GM18907 (cell line): ENCODE measurements around the gene TP53.
"Not testable (repeated sequence)": the region's sequence is repeated elsewhere in the genome, so short reads cannot be mapped to it uniquely, and the experiment has no call there.

Experiments
- ATAC-seq: cut with Tn5 transposase; IDR thresholded peaks from one replicate; pipeline ENCODE4 v1.9.1; 2021; ENCODE audit warnings: mild to moderate bottlenecking, moderate library complexity; ENCODE audit not compliant: unreplicated experiment

Gene TP53

DNA sequence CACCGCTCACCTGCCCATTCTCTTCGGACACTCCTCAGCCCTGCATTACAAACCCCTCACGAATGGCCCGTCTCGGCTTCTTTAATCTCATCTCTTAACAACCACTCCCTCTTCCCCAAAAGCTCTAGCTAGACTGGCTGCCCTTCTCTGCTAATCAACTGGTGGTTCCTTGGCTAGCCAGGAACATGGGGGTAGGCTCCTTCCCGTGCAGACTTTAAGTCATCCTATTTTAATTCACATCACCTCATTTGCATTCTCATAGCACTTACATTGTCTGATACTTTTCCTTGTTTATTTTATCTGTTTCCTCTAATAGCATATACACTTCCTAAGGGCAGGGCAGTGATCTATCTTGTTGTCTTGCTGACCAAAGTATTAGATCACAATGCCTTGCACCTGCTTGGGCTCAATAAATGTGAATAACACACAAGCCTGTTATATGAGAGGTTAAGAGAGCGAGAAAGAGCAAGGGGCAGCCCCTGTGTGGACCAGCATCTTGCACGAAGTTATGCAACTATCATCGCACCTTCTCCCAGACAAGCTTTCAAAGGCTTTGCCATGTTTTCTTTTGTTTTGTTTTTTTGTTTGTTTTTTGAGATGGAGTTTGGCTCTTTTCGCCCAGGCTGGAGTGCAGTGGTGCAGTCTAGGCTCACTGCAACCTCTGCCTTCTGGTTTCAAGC lies 9.8 kb downstream of the TP53 start:
- no peak for ATAC-seq

GRCh38 chr17:7676533-7676932 lies 10.8 kb downstream of the TP53 start:
- no peak for ATAC-seq

DNA sequence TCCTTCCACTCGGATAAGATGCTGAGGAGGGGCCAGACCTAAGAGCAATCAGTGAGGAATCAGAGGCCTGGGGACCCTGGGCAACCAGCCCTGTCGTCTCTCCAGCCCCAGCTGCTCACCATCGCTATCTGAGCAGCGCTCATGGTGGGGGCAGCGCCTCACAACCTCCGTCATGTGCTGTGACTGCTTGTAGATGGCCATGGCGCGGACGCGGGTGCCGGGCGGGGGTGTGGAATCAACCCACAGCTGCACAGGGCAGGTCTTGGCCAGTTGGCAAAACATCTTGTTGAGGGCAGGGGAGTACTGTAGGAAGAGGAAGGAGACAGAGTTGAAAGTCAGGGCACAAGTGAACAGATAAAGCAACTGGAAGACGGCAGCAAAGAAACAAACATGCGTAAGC lies 12.4 kb downstream of the TP53 start:
- no peak for ATAC-seq

DNA sequence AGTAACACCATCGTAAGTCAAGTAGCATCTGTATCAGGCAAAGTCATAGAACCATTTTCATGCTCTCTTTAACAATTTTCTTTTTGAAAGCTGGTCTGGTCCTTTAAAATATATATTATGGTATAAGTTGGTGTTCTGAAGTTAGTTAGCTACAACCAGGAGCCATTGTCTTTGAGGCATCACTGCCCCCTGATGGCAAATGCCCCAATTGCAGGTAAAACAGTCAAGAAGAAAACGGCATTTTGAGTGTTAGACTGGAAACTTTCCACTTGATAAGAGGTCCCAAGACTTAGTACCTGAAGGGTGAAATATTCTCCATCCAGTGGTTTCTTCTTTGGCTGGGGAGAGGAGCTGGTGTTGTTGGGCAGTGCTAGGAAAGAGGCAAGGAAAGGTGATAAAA lies 14.1 kb downstream of the TP53 start:
- ATAC-seq: no peak

DNA sequence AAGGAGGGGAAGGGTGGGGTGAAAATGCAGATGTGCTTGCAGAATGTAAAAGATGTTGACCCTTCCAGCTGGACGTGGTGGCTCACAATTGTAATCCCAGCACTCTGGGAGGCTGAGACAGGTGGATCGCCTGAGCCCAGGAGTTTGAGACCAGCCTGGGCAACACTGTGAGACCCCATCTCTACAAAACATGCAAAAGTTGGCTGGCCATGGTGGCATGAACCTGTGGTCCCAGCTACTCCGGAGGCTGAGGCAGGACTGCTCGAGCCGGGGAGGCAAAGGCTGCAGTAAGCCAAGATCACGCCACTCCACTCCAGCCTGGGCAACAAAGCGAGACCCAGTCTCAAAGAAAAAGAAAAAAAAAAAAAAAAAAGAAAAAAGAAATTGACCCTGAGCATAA lies 18.8 kb downstream of the TP53 start:
- no peak for ATAC-seq

DNA sequence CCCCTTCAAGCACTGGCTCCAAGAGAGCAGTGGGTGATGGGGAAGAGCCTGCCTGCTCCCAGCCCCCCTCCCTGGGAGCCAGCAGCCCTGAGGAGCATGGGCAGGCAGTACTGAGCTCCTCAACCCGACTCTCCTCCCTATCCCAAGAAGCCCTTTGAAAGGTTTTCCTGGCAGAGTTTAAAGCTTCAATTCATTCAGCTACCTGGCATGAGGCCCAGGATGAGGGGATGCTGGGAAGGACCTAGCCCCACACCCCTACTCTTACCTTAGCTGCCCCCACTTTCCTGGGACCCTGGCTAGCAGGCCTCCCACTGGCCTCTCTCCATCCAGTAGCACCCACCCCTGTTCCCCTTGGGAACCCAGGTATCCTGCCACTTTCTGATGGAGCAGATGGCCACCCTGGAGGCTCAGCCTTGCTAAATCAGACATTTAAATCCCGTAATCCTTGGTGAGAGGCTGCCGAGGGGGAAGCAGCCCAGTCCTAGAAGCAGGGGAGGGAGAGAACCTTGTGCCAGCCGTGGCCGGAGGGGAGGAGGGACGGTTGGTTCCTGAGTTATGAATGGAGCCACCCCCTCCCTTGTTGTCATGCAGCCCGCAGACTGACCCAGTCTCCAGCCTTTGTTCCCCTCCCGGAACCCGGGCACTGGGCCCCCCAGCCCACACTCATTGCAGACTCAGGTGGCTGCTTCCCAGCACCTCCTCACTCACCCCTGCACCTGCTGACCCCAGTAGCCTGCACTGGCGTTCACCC lies 19.5 kb downstream of the TP53 start:
- ATAC-seq: no peak

DNA sequence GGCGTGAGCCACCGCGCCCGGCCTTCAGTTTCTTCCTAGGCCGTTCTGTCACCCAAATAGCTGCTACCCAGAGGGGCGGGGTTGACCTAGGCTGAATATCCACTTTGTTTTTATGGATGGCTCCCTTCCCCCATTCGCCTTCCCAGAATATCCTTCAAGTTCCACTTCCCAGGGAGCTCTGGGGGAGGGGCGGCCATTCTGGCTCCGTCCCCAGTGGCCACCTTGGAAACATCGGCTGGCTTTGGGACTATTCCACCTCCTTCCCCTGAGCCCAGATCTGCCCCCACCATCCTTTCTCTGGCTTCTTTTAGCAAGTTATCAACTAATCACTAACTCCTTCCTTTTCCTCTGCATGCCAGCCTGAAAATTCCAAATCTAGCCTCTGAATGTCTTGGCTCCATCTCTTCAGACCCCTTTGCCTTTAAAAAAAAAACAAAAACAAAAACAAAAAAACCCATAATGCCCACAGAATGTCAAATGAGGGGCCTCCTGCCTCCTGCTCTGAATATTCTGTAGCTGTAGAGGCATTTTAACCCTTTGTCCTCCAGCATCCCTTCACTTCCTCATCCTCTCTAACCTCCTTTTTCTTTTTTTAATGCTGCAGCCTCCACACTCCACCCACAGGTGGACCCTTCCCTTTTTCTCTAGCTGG lies 30.2 kb downstream of the TP53 start:
- no peak for ATAC-seq

DNA sequence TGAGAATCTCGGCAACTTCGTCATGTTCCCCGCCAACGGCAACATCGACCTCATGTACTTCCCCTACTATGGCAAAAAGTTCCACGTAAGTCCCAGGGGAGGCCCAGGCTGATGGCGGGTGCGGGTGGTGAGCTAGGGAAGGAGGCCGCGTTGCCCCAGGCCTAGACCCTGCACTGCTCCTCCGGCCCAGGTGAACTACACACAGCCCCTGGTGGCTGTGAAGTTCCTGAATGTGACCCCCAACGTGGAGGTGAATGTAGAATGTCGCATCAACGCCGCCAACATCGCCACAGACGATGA lies 31.8 kb downstream of the TP53 start:
- ATAC-seq: no peak

DNA sequence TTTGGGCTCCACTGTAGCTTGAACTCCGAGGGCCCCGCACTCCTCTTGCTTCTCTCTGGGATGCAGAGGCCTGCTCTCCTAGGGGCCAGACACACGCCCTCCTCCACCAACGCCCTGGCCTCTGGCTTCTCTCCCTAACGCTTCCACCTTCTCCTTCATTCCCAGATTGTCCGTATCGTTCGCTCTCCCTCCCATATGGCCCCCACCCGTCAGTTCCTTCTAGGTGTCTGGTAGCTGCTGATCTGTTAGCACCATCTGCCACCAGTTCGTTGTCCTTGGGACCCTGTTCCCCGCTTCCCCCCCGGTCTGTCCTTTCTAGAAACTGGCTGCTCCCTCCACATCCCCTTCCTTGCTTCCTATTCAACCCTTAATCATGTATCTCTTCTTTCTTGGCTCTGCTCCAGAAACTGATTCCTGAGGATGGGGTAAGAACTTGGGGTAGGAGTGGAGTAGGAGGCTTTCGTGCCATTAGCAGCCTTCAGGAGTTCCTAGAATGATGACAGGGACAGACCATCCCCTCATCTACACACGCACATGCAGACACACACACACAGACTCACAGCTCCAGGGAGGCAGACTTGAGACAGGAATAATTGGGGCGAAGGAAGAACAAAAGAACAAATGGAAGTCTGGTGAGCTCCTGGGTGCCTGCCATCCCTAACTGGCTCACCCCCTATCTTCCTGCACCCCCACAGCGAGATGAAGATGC lies 32.3 kb downstream of the TP53 start:
- ATAC-seq: no peak

GRCh38 chr17:7652388-7653356 lies 34.6 kb downstream of the TP53 start:
- ATAC-seq: no peak

- no peak for ATAC-seq
Observed at GRCh38 chr17:7651665-7652387, 35.5 kb downstream of the TP53 start.

- no peak for ATAC-seq
Observed at GRCh38 chr17:7651097-7651664, 36.1 kb downstream of the TP53 start.

- no peak for ATAC-seq
Observed at GRCh38 chr17:7650509-7651096, 36.7 kb downstream of the TP53 start, which contains the start of gene ATP1B2. Gene ATP1B2 (plus strand): TSS chr17:7650926. CDS start chr17:7651519, 593 bp downstream.

- ATAC-seq: no peak
Observed at GRCh38 chr17:7647018-7647417, 40.3 kb downstream of the TP53 start.

- ATAC-seq: no peak
Observed at GRCh38 chr17:7646457-7646856, 40.8 kb downstream of the TP53 start.

GRCh38 chr17:7644775-7645174 lies 42.5 kb downstream of the TP53 start:
- no peak for ATAC-seq

- not testable (repeated sequence) for ATAC-seq
Observed at GRCh38 chr17:7641635-7642034, 45.7 kb downstream of the TP53 start.

DNA sequence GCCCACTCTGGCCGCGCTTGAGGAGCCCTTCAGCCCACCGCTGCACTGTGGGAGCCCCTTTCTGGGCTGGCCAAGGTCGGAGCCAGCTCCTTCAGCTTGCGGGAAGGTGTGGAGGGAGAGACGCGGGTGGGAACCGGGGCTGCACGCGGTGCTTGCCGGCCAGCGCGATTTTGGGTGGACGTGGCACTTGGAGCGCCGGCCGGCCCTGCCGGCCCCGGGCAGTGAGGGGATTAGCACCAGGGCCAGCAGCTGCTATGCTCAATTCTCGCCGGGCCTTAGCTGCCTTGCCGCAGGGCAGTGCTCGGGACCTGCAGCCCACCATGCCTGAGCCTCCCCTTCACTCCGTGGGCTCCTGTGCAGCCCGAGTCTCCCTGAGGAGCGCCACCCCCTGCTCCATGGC lies 46.5 kb downstream of the TP53 start:
- ATAC-seq: no peak

DNA sequence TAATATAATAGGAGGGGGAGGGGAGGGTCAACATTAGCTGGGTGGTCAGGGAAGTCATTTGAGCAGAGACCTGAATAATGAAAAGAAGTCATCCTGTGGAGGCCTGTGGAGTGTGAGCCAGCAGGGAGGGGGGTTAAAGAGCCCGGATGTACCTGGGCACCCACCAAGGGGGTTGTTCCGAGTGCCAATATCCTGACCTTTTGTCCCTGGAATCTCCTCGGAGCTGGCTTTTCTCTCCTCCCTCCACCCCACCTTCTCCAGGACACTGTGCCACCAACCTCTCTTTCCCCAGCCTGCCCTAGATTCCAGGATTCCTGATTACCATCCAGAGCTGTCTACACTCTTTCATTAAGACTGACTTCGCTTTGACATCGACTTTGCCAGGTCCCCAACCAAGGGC lies 51.1 kb downstream of the TP53 start:
- no peak for ATAC-seq
